Measurements from ENCODE around the gene ZBTB20. TPM values are rescaled to one million over a fixed set of nuclear protein-coding genes. Genes with fewer than 3 reads are reported as not detected.

Gene ZBTB20
- polyA plus RNA-seq, 1 of the 3 experiments (the other 2 are of a cell fraction) = 0.43 TPM

- Histone ChIP-seq H3K9me3 (peaks cover 7% of the 10 kb centered on the region; the same call in 1 of the 2 replicates), H3K4me2 (no peak overlapping the region), H2AFZ (ENCODE audit: low read depth) (no peak overlapping the region), H3K9me2 (no peaks in the 10 kb centered on the region), H4K20me1 (ENCODE audit: insufficient read depth) (no peaks in the 10 kb centered on the region), H3K79me2 (ENCODE audit: insufficient read depth) (no peaks in the 10 kb centered on the region), H3K4me1 (ENCODE audit: control insufficient read depth in 1 of 2, insufficient read depth in 2 of 2, low read depth in 1 of 2, low read length in 1 of 2) (no peaks in the 10 kb centered on the region), H3K9ac (no peak overlapping the region), H3K27ac (ENCODE audit: low read depth in 2 of 2, low read length in 1 of 2) (no peak overlapping the region), H3K4me3 (ENCODE audit: low read depth in 2 of 2, low read length in 1 of 2) (no peak overlapping the region), H3K27me3 (ENCODE audit: insufficient read depth) (no peaks in the 10 kb centered on the region), H3F3A (replicated peaks; ENCODE audit: insufficient read depth) (no peaks in the 10 kb centered on the region), H3K36me3 (replicated peaks in 1 of 2; ENCODE audit: control insufficient read depth in 1 of 2, insufficient read depth in 2 of 2, low read length in 1 of 2) (no peaks in the 10 kb centered on the region)
- no peak for DNase-seq
- TF ChIP-seq FOSL2 (IDR thresholded peaks at IDR 0.05; ENCODE audit: borderline replicate concordance, low read depth) (no peak), ZBTB33 (IDR thresholded peaks at IDR 0.05; ENCODE audit: borderline replicate concordance, low read depth) (no peak), SMC3 (IDR thresholded peaks at IDR 0.05; ENCODE audit: low read depth, low read length) (no peak), MXI1 (IDR thresholded peaks at IDR 0.05; ENCODE audit: low read depth, low read length) (no peak), IRF3 (IDR thresholded peaks at IDR 0.05; ENCODE audit: low read depth, low read length) (no peak), SIN3A (IDR thresholded peaks at IDR 0.05; ENCODE audit: borderline replicate concordance, low read depth, low read length) (no peak), CTCF (IDR thresholded peaks at IDR 0.05) (no peak), EZH2phosphoT487 (IDR thresholded peaks at IDR 0.05; ENCODE audit: borderline replicate concordance, low read depth) (no peak), RAD21 (IDR thresholded peaks at IDR 0.05; ENCODE audit: low read length) (no peak), FOXJ3 (CRISPR knock-in tag; IDR thresholded peaks at IDR 0.05) (no peak), PBX3 (IDR thresholded peaks at IDR 0.05) (no peak)
- POLR2A ChIA-PET = no interaction called here
- 95% methylated on average over 1 of the region's 1 CpG for WGBS (ENCODE audit: low lambda C conversion rate)
- CTCF ChIA-PET = no interaction called here
These were observed 514.2 kb downstream of the ZBTB20 start for GRCh38 chr3:114632757-114633424.

Measured in SK-N-SH (cell line).